Ectodermal cell (in vitro differentiated cells): ENCODE results near the gene PHKG2.

Source experiments
- H3K27ac ChIP-seq: 2 replicates; pipeline ENCODE4 v1.7.0; 2013; ENCODE audit warnings: mild to moderate bottlenecking, low read depth, low read length; ENCODE audit not compliant: insufficient read depth, poor library complexity, severe bottlenecking
- H3K27me3 ChIP-seq: 2 replicates; pipeline ENCODE4 v1.7.0; 2013; ENCODE audit warnings: mild to moderate bottlenecking, low read length; ENCODE audit not compliant: insufficient read depth, control insufficient read depth, poor library complexity, severe bottlenecking
- H3K36me3 ChIP-seq: one replicate; pipeline ENCODE4 v1.7.0; 2013; ENCODE audit warnings: low read length; ENCODE audit not compliant: control insufficient read depth, insufficient read depth
- H3K4me1 ChIP-seq: one replicate; pipeline ENCODE4 v1.7.0; 2013; ENCODE audit warnings: low read length; ENCODE audit not compliant: control insufficient read depth, insufficient read depth
- H3K4me3 ChIP-seq: 2 replicates; pipeline ENCODE4 v1.7.0; 2013; ENCODE audit warnings: low read depth, low read length, control low read depth; ENCODE audit not compliant: insufficient read depth
- H3K9me3 ChIP-seq: 2 replicates; pipeline ENCODE4 v1.7.0; 2013; ENCODE audit warnings: mild to moderate bottlenecking, low read length, moderate library complexity; ENCODE audit not compliant: control insufficient read depth
- WGBS, 2 experiments: methylation state at CpG; one replicate each; pipeline ENCODE4 v1.1.7; 2013; ENCODE audit warnings: missing lambda C conversion rate in 2 of 2; 5-methylcytosine and 5-hydroxymethylcytosine counted together

Gene PHKG2

GRCh38 chr16:30755955-30756780 is 7.9 kb downstream of the PHKG2 start:
- Histone ChIP-seq H3K4me3 (no peak overlapping the region), H3K36me3 (peaks cover 23% of the 10 kb centered on the region)

GRCh38 chr16:30756781-30757100 is 8.5 kb downstream of the PHKG2 start:
- Histone ChIP-seq H3K27me3 (no peaks in the 10 kb centered on the region), H3K27ac (no peak overlapping the region), H3K36me3 (peaks cover 18% of the 10 kb centered on the region), H3K4me3 (no peak overlapping the region), H3K9me3 (no peaks in the 10 kb centered on the region), H3K4me1 (no peaks in the 10 kb centered on the region)
- WGBS, 2 experiments, result 96% methylated on average over 13 of the region's 13 CpGs

More at GRCh38 chr16:30755955-30756780, 7.9 kb downstream of the PHKG2 start:
- Histone ChIP-seq H3K9me3 (no peaks in the 10 kb centered on the region), H3K4me1 (no peaks in the 10 kb centered on the region), H3K27me3 (no peaks in the 10 kb centered on the region), H3K27ac (no peak overlapping the region)
- 93 to 95% methylated on average over 20 of the region's 20 CpGs for WGBS, 2 experiments

DNA sequence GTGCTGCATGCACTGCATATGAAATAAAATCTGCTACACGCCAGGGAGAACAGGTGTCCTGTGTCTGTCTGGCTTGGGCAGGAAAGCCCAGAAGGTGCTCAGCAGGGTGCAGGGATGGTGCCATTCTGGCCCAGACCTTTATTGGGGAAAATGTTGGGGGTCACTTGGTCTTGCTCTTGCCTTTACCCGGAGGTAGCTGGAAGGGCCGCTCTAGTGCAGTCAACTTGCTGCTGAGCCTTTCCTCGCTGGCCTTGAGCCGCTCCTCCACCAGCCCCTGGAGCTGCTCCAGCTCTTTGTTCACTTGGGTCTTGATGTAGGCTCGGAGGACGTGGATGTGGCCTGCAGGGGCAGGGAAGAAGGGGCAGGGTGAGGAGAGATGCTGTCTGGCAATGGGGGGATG is 9.1 kb downstream of the PHKG2 start:
- Histone ChIP-seq H3K27ac (no peak overlapping the region), H3K36me3 (peaks cover 18% of the 10 kb centered on the region), H3K9me3 (no peaks in the 10 kb centered on the region), H3K4me3 (no peak overlapping the region), H3K4me1 (no peaks in the 10 kb centered on the region), H3K27me3 (no peaks in the 10 kb centered on the region)
- 92 to 94% methylated on average over 7 of the region's 7 CpGs for WGBS, 2 experiments

GRCh38 chr16:30758988-30759491 is 10.8 kb downstream of the PHKG2 start:
- no peaks in the 10 kb centered on the region for H3K27me3 ChIP-seq
- H3K9me3 ChIP-seq, result no peaks in the 10 kb centered on the region
- H3K4me3 ChIP-seq, result no peak overlapping the region
- peaks cover 9% of the 10 kb centered on the region for H3K36me3 ChIP-seq
- peaks cover 9% of the 10 kb centered on the region for H3K4me1 ChIP-seq
- 94 to 95% methylated on average over 10 of the region's 10 CpGs for WGBS, 2 experiments
- no peak overlapping the region for H3K27ac ChIP-seq

DNA sequence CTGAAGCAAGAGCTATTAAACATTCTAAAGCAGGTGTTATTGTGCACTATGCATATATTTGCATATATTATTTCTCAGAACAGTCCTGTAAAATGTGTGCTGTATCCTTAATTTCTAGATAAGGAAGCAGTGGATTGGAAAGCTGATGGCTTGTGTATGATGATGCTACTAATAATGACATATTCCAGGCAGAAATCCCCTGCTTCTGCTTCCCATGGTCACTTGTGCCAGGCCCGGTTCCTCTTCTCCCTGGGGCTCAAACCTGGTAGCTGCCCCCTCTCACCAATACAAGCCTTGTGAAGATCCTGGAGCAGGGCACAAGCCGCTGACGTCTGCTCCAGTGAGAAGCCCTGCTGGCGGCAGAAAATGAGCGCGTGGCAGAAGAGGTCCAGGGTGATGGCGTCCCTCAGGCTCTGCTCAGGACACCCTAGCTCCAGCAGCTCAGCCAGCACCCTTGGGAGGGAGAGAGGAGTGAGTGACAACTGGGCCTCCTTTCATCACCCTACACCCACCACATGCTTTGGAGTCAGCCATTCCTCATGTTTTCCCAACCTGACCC is 11.9 kb downstream of the PHKG2 start:
- no peaks in the 10 kb centered on the region for H3K9me3 ChIP-seq
- H3K27me3 ChIP-seq, result no peaks in the 10 kb centered on the region
- peaks cover 20% of the 10 kb centered on the region for H3K36me3 ChIP-seq
- no peak overlapping the region for H3K27ac ChIP-seq
- no peak overlapping the region for H3K4me3 ChIP-seq
- peaks cover 9% of the 10 kb centered on the region for H3K4me1 ChIP-seq
- WGBS, 2 experiments, result 93 to 95% methylated on average over 7 of the region's 7 CpGs

DNA sequence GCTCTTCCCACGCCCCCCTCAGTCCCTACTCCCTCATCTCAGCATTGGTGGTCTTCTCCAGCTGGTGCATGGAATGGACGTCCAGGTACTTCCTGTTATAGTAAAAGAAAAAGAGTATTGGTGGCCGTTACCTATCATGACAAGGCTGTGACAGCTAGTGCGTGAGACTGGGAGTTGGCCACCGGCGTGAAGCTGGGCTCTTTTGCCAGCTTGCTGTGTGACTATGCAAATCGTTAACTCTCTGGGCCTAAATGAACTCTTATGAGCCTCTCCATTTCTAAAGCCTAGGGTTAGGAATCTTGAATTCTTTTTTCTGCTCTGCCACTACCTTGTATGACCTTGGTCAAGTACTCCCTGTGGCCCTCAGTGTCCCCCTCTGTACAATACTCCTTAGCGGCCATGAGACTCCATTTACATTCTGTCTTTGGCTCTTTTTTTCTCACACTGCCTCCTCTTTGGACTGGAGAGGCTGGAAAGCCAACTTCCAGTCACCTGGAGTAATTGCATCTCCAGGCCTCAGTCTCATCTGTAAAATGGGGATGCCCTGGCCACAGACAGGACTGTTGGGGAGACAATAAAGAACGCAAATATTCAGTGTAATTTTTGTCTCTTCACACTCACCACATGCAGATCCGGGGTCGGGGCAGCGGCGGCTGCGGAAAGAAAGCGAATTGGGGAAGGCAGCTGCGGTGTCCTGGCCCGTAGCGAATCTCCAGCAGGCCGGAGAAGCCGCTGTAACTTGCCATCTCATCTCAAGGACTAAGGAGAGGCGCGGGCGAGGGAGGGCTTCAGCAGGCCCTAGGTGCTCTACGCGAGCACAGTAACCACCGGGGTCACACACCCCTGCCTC is 12.6 kb downstream of the PHKG2 start:
- peaks cover 27% of the 10 kb centered on the region for H3K36me3 ChIP-seq
- no peaks in the 10 kb centered on the region for H3K27me3 ChIP-seq
- 34 to 36% methylated on average over 26 of the region's 26 CpGs for WGBS, 2 experiments
- H3K4me3 ChIP-seq, result peak overlapping the region; percentile 89
- H3K9me3 ChIP-seq, result no peaks in the 10 kb centered on the region
- peaks cover 9% of the 10 kb centered on the region for H3K4me1 ChIP-seq
- no peak overlapping the region for H3K27ac ChIP-seq

GRCh38 chr16:30761427-30761927 is 13.3 kb downstream of the PHKG2 start:
- peak overlapping the region; percentile 57 for H3K27ac ChIP-seq
- H3K27me3 ChIP-seq, result no peaks in the 10 kb centered on the region
- no peaks in the 10 kb centered on the region for H3K9me3 ChIP-seq
- WGBS, 2 experiments, result 0 to 1% methylated on average over 64 of the region's 64 CpGs
- peak overlapping the region; percentile 89 for H3K4me3 ChIP-seq
- H3K4me1 ChIP-seq, result peaks cover 9% of the 10 kb centered on the region
- peaks cover 34% of the 10 kb centered on the region for H3K36me3 ChIP-seq

DNA sequence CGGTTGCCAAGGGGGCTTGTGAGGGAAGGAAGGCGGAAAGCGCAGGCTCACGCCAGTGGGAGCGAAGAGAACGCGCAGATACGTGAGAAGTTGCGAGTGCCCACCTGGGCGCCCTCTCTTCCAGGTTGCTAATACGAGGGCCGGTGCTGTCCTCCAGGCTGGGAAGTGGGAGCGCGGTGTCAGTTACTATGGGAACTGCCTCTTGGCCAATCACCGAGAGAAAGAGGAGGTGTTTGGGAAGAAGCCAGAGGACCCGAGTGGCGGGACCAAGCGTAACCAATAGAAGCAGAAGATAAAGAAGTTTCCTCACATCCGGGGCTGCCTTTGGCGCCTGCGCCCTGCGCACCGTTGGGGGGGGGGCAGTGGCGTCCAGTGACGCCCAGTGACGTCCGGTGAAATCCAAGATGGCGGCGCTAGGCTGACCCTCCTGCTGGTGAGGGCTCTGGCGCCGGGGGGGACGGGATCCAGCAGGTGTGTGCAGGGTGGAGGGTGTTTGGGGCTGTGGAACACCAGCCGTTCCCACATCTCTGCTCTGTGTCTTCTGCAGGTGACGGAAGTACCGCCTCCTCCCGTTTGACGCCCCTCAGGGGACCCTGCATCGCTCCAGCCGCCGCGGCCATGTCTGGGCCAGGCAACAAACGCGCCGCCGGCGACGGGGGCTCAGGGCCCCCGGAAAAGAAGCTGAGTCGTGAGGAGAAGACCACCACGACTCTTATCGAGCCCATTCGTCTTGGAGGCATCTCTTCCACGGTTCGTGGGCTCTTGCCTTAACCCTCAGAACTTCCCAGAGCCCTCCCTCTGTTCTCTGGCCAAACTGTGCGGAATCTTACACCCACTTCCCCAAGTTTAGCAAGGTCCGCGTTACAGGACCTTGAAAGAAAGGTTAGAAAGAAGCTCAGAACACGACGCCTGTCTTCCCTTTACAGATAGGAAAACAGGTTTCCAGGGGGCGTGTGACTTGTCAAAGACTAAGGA is 14.0 kb downstream of the PHKG2 start, which contains the start of the genes CFAP119 and RNF40:
Gene CFAP119, minus strand, starts transcription at position 135 of the 975 bp plus-strand sequence. CDS start 314 bp downstream, outside the sequence.
Gene RNF40, plus strand, starts transcription at position 395 of the 975 bp plus-strand sequence. Its CDS starts 224 bp downstream, at position 619.
- WGBS, 2 experiments, result 2% methylated on average over 60 of the region's 60 CpGs
- Histone ChIP-seq H3K36me3 (peaks cover 37% of the 10 kb centered on the region), H3K4me1 (peaks cover 9% of the 10 kb centered on the region), H3K27ac (peak within 1 kb of the TSS; percentile 64), H3K9me3 (no peaks in the 10 kb centered on the region), H3K4me3 (peak within 1 kb of the TSS; percentile 89), H3K27me3 (no peaks in the 10 kb centered on the region)
